Karpas-422 (cell line): ENCODE data around the gene CELF2. TPM values are rescaled to one million over a fixed set of nuclear protein-coding genes. Genes with fewer than 3 reads are reported as not detected.

ENCODE experiments used
- DNase-seq: peaks from one replicate; pipeline ENCODE4 v3.0.0-alpha.2; 2015
- H2AFZ ChIP-seq: fragments of 200-600 bp; sonication (generic); 2 replicates; pipeline ENCODE4 v1.6.1; 2014; ENCODE audit warnings: antibody characterized with exemption, low read length, mixed read lengths
- H3K27ac ChIP-seq: fragments of 200-600 bp; sonication (generic); 2 replicates; pipeline ENCODE4 v1.5.1; 2014; ENCODE audit warnings: mild to moderate bottlenecking, low read length, moderate library complexity
- H3K27me3 ChIP-seq: fragments of 200-600 bp; sonication (generic); 2 replicates; pipeline ENCODE4 v1.6.1; 2014; ENCODE audit warnings: low read length, mixed read lengths
- H3K36me3 ChIP-seq: fragments of 200-600 bp; sonication (generic); 2 replicates; pipeline ENCODE4 v1.6.1; 2014; ENCODE audit warnings: low read length, mixed read lengths; ENCODE audit not compliant: insufficient read depth
- H3K4me1 ChIP-seq: fragments of 200-600 bp; sonication (generic); 2 replicates; pipeline ENCODE4 v1.6.1; 2014; ENCODE audit warnings: mild to moderate bottlenecking, low read length, mixed read lengths
- H3K4me2 ChIP-seq: fragments of 200-600 bp; sonication (generic); 2 replicates; pipeline ENCODE4 v1.6.1; 2014; ENCODE audit warnings: low read length, low read depth, mild to moderate bottlenecking; ENCODE audit not compliant: poor library complexity, severe bottlenecking
- H3K4me3 ChIP-seq: fragments of 200-600 bp; sonication (generic); 2 replicates; pipeline ENCODE4 v1.5.1; 2014; ENCODE audit warnings: mild to moderate bottlenecking, antibody characterized with exemption, low read length, mixed read lengths
- H3K79me2 ChIP-seq: fragments of 200-600 bp; sonication (generic); 2 replicates; pipeline ENCODE4 v1.6.1; 2014; ENCODE audit warnings: mild to moderate bottlenecking, low read length, mixed read lengths
- H3K9ac ChIP-seq: fragments of 200-600 bp; sonication (generic); 2 replicates; pipeline ENCODE4 v1.6.0; 2014; ENCODE audit warnings: low read length
- H3K9me2 ChIP-seq: fragments of 200-600 bp; sonication (generic), shearing (Covaris generic); replicated peaks from 2 replicates; pipeline ENCODE4 v1.6.0; 2014; ENCODE audit warnings: mild to moderate bottlenecking, low read length, moderate library complexity; ENCODE audit not compliant: insufficient read depth
- H3K9me3 ChIP-seq: fragments of 300-700, 200-600 bp; sonication (generic); 2 replicates; pipeline ENCODE4 v1.6.1; 2014; ENCODE audit warnings: low read length, mixed read lengths
- H4K20me1 ChIP-seq: fragments of 200-600 bp; sonication (generic); 2 replicates; pipeline ENCODE4 v1.6.1; 2014; ENCODE audit warnings: mild to moderate bottlenecking, antibody characterized with exemption, low read length, low read depth; ENCODE audit not compliant: insufficient read depth
- total RNA-seq: library from RNA; depleted of rRNA; stranded (reverse); fragments of >200 nt; shearing (Covaris generic); gene quantifications from 2 replicates; pipeline ENCODE4 v1.2.3, GENCODE V29; 2014; ENCODE audit warnings: low replicate concordance

Gene CELF2
- total RNA-seq, 1 experiment from 2014 or later: 2.3 TPM

GRCh38 chr10:11213137-11213536 lies 195.5 kb downstream of the CELF2 start:
- Histone ChIP-seq H3K9me2 (no peaks in the 10 kb centered on the region), H2AFZ (no peak overlapping the region), H3K9ac (no peak overlapping the region), H3K4me3 (no peak overlapping the region), H4K20me1 (no peaks in the 10 kb centered on the region), H3K4me1 (no peaks in the 10 kb centered on the region), H3K79me2 (no peaks in the 10 kb centered on the region), H3K36me3 (no peaks in the 10 kb centered on the region), H3K9me3 (no peaks in the 10 kb centered on the region), H3K27me3 (no peaks in the 10 kb centered on the region), H3K27ac (no peak overlapping the region), H3K4me2 (no peak overlapping the region)
- no peak for DNase-seq

- no peak overlapping the region for H3K27ac ChIP-seq
- no peak for DNase-seq
- H3K79me2 ChIP-seq: no peaks in the 10 kb centered on the region
- no peaks in the 10 kb centered on the region for H3K9me3 ChIP-seq
- no peak overlapping the region for H3K9ac ChIP-seq
- no peaks in the 10 kb centered on the region for H3K4me1 ChIP-seq
- no peaks in the 10 kb centered on the region for H3K9me2 ChIP-seq
- no peaks in the 10 kb centered on the region for H4K20me1 ChIP-seq
- H3K36me3 ChIP-seq: no peaks in the 10 kb centered on the region
- no peaks in the 10 kb centered on the region for H3K27me3 ChIP-seq
- no peak overlapping the region for H3K4me2 ChIP-seq
- no peak overlapping the region for H3K4me3 ChIP-seq
- H2AFZ ChIP-seq: no peak overlapping the region
Measured at GRCh38 chr10:11214407-11214806, 196.7 kb downstream of the CELF2 start.

- H3K9me3 ChIP-seq: no peaks in the 10 kb centered on the region
- no peaks in the 10 kb centered on the region for H3K4me1 ChIP-seq
- H3K4me3 ChIP-seq: no peak overlapping the region
- no peak overlapping the region for H3K27ac ChIP-seq
- H2AFZ ChIP-seq: no peak overlapping the region
- H3K36me3 ChIP-seq: no peaks in the 10 kb centered on the region
- H3K9ac ChIP-seq: no peak overlapping the region
- H4K20me1 ChIP-seq: no peaks in the 10 kb centered on the region
- DNase-seq: no peak
- H3K27me3 ChIP-seq: no peaks in the 10 kb centered on the region
- no peak overlapping the region for H3K4me2 ChIP-seq
- H3K79me2 ChIP-seq: no peaks in the 10 kb centered on the region
- H3K9me2 ChIP-seq: no peaks in the 10 kb centered on the region
Measured at GRCh38 chr10:11215471-11215870, 197.8 kb downstream of the CELF2 start.

- no peak overlapping the region for H3K27ac ChIP-seq
- no peaks in the 10 kb centered on the region for H3K4me1 ChIP-seq
- DNase-seq: no peak
- H4K20me1 ChIP-seq: no peaks in the 10 kb centered on the region
- no peak overlapping the region for H2AFZ ChIP-seq
- H3K9me2 ChIP-seq: no peaks in the 10 kb centered on the region
- no peaks in the 10 kb centered on the region for H3K9me3 ChIP-seq
- no peak overlapping the region for H3K4me3 ChIP-seq
- no peak overlapping the region for H3K9ac ChIP-seq
- H3K27me3 ChIP-seq: no peaks in the 10 kb centered on the region
- no peaks in the 10 kb centered on the region for H3K79me2 ChIP-seq
- H3K4me2 ChIP-seq: no peak overlapping the region
- no peaks in the 10 kb centered on the region for H3K36me3 ChIP-seq
Measured at GRCh38 chr10:11217521-11217920, 199.8 kb downstream of the CELF2 start.

- Histone ChIP-seq H3K9me3 (no peaks in the 10 kb centered on the region), H3K27ac (no peak overlapping the region), H3K27me3 (no peaks in the 10 kb centered on the region), H3K4me1 (no peaks in the 10 kb centered on the region), H3K9ac (no peak overlapping the region), H3K36me3 (no peaks in the 10 kb centered on the region), H4K20me1 (no peaks in the 10 kb centered on the region), H3K4me3 (no peak overlapping the region), H3K4me2 (no peak overlapping the region), H2AFZ (no peak overlapping the region), H3K79me2 (no peaks in the 10 kb centered on the region), H3K9me2 (no peaks in the 10 kb centered on the region)
- DNase-seq: no peak
Measured at GRCh38 chr10:11218395-11218794, 200.7 kb downstream of the CELF2 start.

GRCh38 chr10:11219431-11219830 lies 201.8 kb downstream of the CELF2 start:
- no peaks in the 10 kb centered on the region for H3K9me3 ChIP-seq
- H4K20me1 ChIP-seq: no peaks in the 10 kb centered on the region

GRCh38 chr10:11223081-11223480 lies 205.4 kb downstream of the CELF2 start:
- no peak overlapping the region for H3K27ac ChIP-seq
- no peaks in the 10 kb centered on the region for H3K79me2 ChIP-seq
- no peaks in the 10 kb centered on the region for H3K4me1 ChIP-seq
- H3K27me3 ChIP-seq: no peaks in the 10 kb centered on the region
- H3K9ac ChIP-seq: no peak overlapping the region
- DNase-seq: no peak
- H4K20me1 ChIP-seq: no peaks in the 10 kb centered on the region
- H3K36me3 ChIP-seq: no peaks in the 10 kb centered on the region
- no peak overlapping the region for H3K4me2 ChIP-seq
- H3K9me3 ChIP-seq: no peaks in the 10 kb centered on the region
- H2AFZ ChIP-seq: no peak overlapping the region
- no peak overlapping the region for H3K4me3 ChIP-seq
- H3K9me2 ChIP-seq: no peaks in the 10 kb centered on the region

More at GRCh38 chr10:11219431-11219830, 201.8 kb downstream of the CELF2 start:
- no peak overlapping the region for H3K4me2 ChIP-seq
- no peak overlapping the region for H3K4me3 ChIP-seq
- no peaks in the 10 kb centered on the region for H3K79me2 ChIP-seq
- H3K9me2 ChIP-seq: no peaks in the 10 kb centered on the region
- DNase-seq: no peak
- H3K36me3 ChIP-seq: no peaks in the 10 kb centered on the region
- no peaks in the 10 kb centered on the region for H3K4me1 ChIP-seq
- H3K9ac ChIP-seq: no peak overlapping the region
- no peak overlapping the region for H3K27ac ChIP-seq
- H2AFZ ChIP-seq: no peak overlapping the region
- no peaks in the 10 kb centered on the region for H3K27me3 ChIP-seq

- Histone ChIP-seq H3K27me3 (no peaks in the 10 kb centered on the region), H3K4me1 (no peaks in the 10 kb centered on the region), H3K79me2 (no peaks in the 10 kb centered on the region), H4K20me1 (no peaks in the 10 kb centered on the region), H3K27ac (no peak overlapping the region), H3K4me3 (no peak overlapping the region), H3K9ac (no peak overlapping the region), H3K9me3 (no peaks in the 10 kb centered on the region), H3K4me2 (no peak overlapping the region), H2AFZ (no peak overlapping the region), H3K36me3 (no peaks in the 10 kb centered on the region), H3K9me2 (no peaks in the 10 kb centered on the region)
- DNase-seq: no peak
Measured at GRCh38 chr10:11223507-11224140, 206.0 kb downstream of the CELF2 start.
